Measurements from ENCODE around the gene DOCK2. TPM values are rescaled to one million over a fixed set of nuclear protein-coding genes. Genes with fewer than 3 reads are reported as not detected.

The DOCK2 gene
- total and polyA plus RNA-seq, 2 donors (not counting 3 experiments of a cell fraction or from before 2014, with no cell fraction given), result 0.62 to 4.8 TPM

DNA sequence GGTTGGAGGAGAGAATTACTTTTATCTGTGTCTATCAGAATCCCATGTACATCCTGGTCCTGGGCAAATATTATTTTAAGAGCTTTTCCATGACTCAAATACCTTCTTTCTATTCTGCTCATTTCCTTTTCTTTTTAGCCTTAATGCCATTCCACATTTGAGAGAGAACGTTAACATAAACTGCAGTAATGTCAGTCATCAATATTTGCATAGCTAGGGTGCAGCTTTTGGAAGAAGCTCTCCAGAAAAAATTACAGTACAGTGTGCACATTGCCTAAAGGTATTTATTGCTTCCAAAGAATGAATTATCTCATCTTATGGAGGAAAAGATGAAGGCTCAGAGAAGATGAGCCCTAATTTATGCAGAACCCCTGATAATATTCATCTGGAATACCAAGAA, 284.9 kb downstream of the DOCK2 start:
- ChIA-PET CTCF (interaction anchor here (0.8 to 1.5 kb wide), 3 partner anchors 8 to 59 kb away, joined by 3 to 10 read pairs (median 3); partner anchors contain the start of gene INSYN2B), POLR2A (no interaction called here)
- Histone ChIP-seq H2AFZ (ENCODE audit: low read depth, low read length) (no peak overlapping the region), H3K9me3 (replicated peaks; ENCODE audit: control insufficient read depth, insufficient read depth, low read length) (no peaks in the 10 kb centered on the region), H3K36me3 (ENCODE audit: control insufficient read depth in 2 of 2, extremely low read depth in 1 of 2, insufficient read depth in 2 of 2, low read length in 2 of 2) (no peaks in the 10 kb centered on the region), H3K9me1 (replicated peaks; ENCODE audit: control insufficient read depth, extremely low read depth, insufficient read depth, low read length) (no peaks in the 10 kb centered on the region), H3K4me3 (replicated peaks in 1 of 3; ENCODE audit: insufficient read depth in 1 of 3, low read depth in 1 of 3, low read length in 3 of 3) (no peak overlapping the region), H3K9ac (replicated peaks; ENCODE audit: extremely low read depth, insufficient read depth, low read length) (no peak overlapping the region), H4K20me1 (replicated peaks; ENCODE audit: control insufficient read depth, extremely low read depth, insufficient read depth, low read length) (no peaks in the 10 kb centered on the region), H3K4me2 (ENCODE audit: insufficient read depth, low read length) (no peak overlapping the region), H3K27ac (ENCODE audit: insufficient read depth, low read depth, low read length) (no peak overlapping the region), H3K79me2 (ENCODE audit: control insufficient read depth, insufficient read depth, low read length) (peaks cover 2% of the 10 kb centered on the region), H3K27me3 (ENCODE audit: control insufficient read depth in 2 of 2, insufficient read depth in 2 of 2, low read length in 2 of 2) (no peaks in the 10 kb centered on the region), H3K4me1 (ENCODE audit: control insufficient read depth, extremely low read depth, insufficient read depth, low read length) (peaks cover 16% of the 10 kb centered on the region)
- peak; percentile 19 for DNase-seq (ENCODE audit: low read depth, low spot score)
- BruUV-seq (replicated peaks), result no TSS peak
- FAIRE-seq, result no peak
- TF ChIP-seq GATA2 (IDR thresholded peaks at IDR 0.05; ENCODE audit: insufficient read depth, insufficient read length, low read depth, low read length) (no peak), MAX (IDR thresholded peaks at IDR 0.05; ENCODE audit: insufficient read depth, insufficient read length) (no peak), JUN (IDR thresholded peaks at IDR 0.05; ENCODE audit: borderline replicate concordance, insufficient read depth, insufficient read length, low read depth) (no peak), POLR2AphosphoS5 (IDR thresholded peaks at IDR 0.05; ENCODE audit: insufficient read depth, low read depth, low read length) (no peak), CTCF (IDR thresholded peaks at IDR 0.05; ENCODE audit: extremely low read depth in 1 of 2, insufficient read depth in 1 of 2, low read depth in 1 of 2, low read length in 2 of 2) (no peak), MYC (IDR thresholded peaks at IDR 0.05; ENCODE audit: low read depth, low read length) (no peak), EZH2 (IDR thresholded peaks at IDR 0.05; ENCODE audit: borderline replicate concordance, low read depth, low read length, severe bottlenecking) (no peak), FOS (IDR thresholded peaks at IDR 0.05; ENCODE audit: borderline replicate concordance, insufficient read depth, low read length) (no peak)
- intact Hi-C loops (cut with micrococcal nuclease) (no loop called here), dilution Hi-C loops (cut with MboI; ENCODE audit: extremely low pct_ligation_motif_present, low sequenced_read_pairs) (no loop called here)
